ENCODE measurements around the gene FHL2. TPM values are rescaled to one million over a fixed set of nuclear protein-coding genes. Genes with fewer than 3 reads are reported as not detected.

Gene FHL2
- total and polyA plus RNA-seq, 7 donors, result 24.7 to 114 (median 35.4) TPM

- no peaks in the 10 kb centered on the region for H3K27me3 ChIP-seq (ENCODE audit: insufficient read depth in 3 of 3, low read length in 2 of 3)
- H3K9me3 ChIP-seq, result no peaks in the 10 kb centered on the region
- DNase-seq (no peak), ATAC-seq (no peak)
- peaks cover 14% of the 10 kb centered on the region for H3K4me1 ChIP-seq
- H3K27ac ChIP-seq, result no peak overlapping the region
- peaks cover 12 to 55% of the 10 kb centered on the region in 2 donors for H3K36me3 ChIP-seq (ENCODE audit: insufficient read depth in 1 of 2, low read depth in 1 of 2)
- intact Hi-C loops (cut with DNase I), result no loop called here
- H3K4me3 ChIP-seq, result no peak overlapping the region
- TF ChIP-seq CTCF (IDR thresholded peaks at IDR 0.05), result no peak
- WGBS, 3 donors, result 82 to 88% (median 85%) methylated on average over 4 of the region's 4 CpGs
Measured at GRCh38 chr2:105339414-105339813, 59.4 kb downstream of the FHL2 start.

GRCh38 chr2:105338020-105338385, 60.8 kb downstream of the FHL2 start:
- Histone ChIP-seq H3K9me3 (no peaks in the 10 kb centered on the region), H3K4me1 (peaks cover 14% of the 10 kb centered on the region), H3K27me3 (ENCODE audit: insufficient read depth in 3 of 3, low read length in 2 of 3) (no peaks in the 10 kb centered on the region), H3K27ac (peak overlapping the region; percentile 94), H3K4me3 (peak overlapping the region; percentile 91), H3K36me3 (ENCODE audit: insufficient read depth in 1 of 2, low read depth in 1 of 2) (peaks cover 10 to 46% of the 10 kb centered on the region in 2 donors)
- no peak for TF ChIP-seq CTCF (IDR thresholded peaks at IDR 0.05)
- intact Hi-C loops (cut with DNase I), result no loop called here
- DNase-seq, result no peak
- WGBS, 3 donors, result 6 to 8% (median 7%) methylated on average over 5 of the region's 5 CpGs
- peak in 1 of 4 donors; percentile 28 for ATAC-seq

GRCh38 chr2:105337122-105338019, 61.5 kb downstream of the FHL2 start, which contains the start of gene C2orf49:
TSS of gene C2orf49 (plus strand) at chr2:105337540. CDS start at chr2:105337588, 48 bp downstream.
- Histone ChIP-seq H3K27me3 (ENCODE audit: insufficient read depth in 3 of 3, low read length in 2 of 3) (no peaks in the 10 kb centered on the region), H3K4me1 (peaks cover 14% of the 10 kb centered on the region), H3K9me3 (no peaks in the 10 kb centered on the region), H3K27ac (peak within 1 kb of the TSS; percentile 94), H3K36me3 (ENCODE audit: insufficient read depth in 1 of 2, low read depth in 1 of 2) (peaks cover 7 to 40% of the 10 kb centered on the region in 2 donors), H3K4me3 (peak within 1 kb of the TSS; percentile 91)
- ATAC-seq, result peak; percentile 95 to 99 (median 96)
- intact Hi-C loops (cut with DNase I), result no loop called here
- 0 to 1% (median 0%) methylated on average over 49 to 58 of the region's 58 CpGs for WGBS, 3 donors
- TF ChIP-seq CTCF (IDR thresholded peaks at IDR 0.05), result no peak
- DNase-seq, result peak; percentile 90 to 93

GRCh38 chr2:105336786-105337121, 62.1 kb downstream of the FHL2 start:
- DNase-seq, result no peak
- no peaks in the 10 kb centered on the region for H3K27me3 ChIP-seq (ENCODE audit: insufficient read depth in 3 of 3, low read length in 2 of 3)
- H3K27ac ChIP-seq, result peak overlapping the region; percentile 94
- H3K4me1 ChIP-seq, result peaks cover 14% of the 10 kb centered on the region
- intact Hi-C loops (cut with DNase I), result no loop called here
- peak overlapping the region; percentile 91 for H3K4me3 ChIP-seq
- no peaks in the 10 kb centered on the region for H3K9me3 ChIP-seq
- no peak for TF ChIP-seq CTCF (IDR thresholded peaks at IDR 0.05)
- peaks cover 7 to 33% of the 10 kb centered on the region in 2 donors for H3K36me3 ChIP-seq (ENCODE audit: insufficient read depth in 1 of 2, low read depth in 1 of 2)
- 2% methylated on average over 7 of the region's 7 CpGs for WGBS, 3 donors
- ATAC-seq, result no peak
